GM12878 (cell line): ENCODE measurements around the gene RPS6KC1. TPM values are rescaled to one million over a fixed set of nuclear protein-coding genes. Genes with fewer than 3 reads are reported as not detected.
"Not testable (repeated sequence)": the region's sequence is repeated elsewhere in the genome, so short reads cannot be mapped to it uniquely, and the experiment has no call there.

Experiments
- ATAC-seq: fragments of 200-7000 bp; cut with Tn5 transposase; 3 replicates; pipeline ENCODE4 v1.9.1; 2020; ENCODE audit warnings: mild to moderate bottlenecking, moderate library complexity
- BruUV-seq: library from RNA; stranded (reverse); fragments of 400-500 nt; replicated peaks from 2 replicates; lab custom pipeline; 2021; lab: Mats Ljungman, UMichigan
- CTCF ChIA-PET: fragments of 300-600 bp; sonication (Branson Sonifier 250); formaldehyde crosslinking; extraction: SDS; loops from one replicate; lab custom pipeline; 2021; ENCODE audit warnings: inconsistent platforms; lab: Yijun Ruan, JAX
- POLR2A ChIA-PET: fragments of 350-600 bp; formaldehyde crosslinking; extraction: SDS; loops from one replicate; lab custom pipeline; 2021; ENCODE audit warnings: inconsistent platforms; lab: Charles Lee
- RAD21 ChIA-PET: fragments of 300-600 bp; sonication (Branson Sonifier 250); formaldehyde crosslinking; loops from one replicate; lab custom pipeline; 2023; ENCODE audit warnings: antibody characterized with exemption; ENCODE audit not compliant: unreplicated experiment; lab: Charles Lee
- SMC1A ChIA-PET: fragments of 300-600 bp; sonication (Branson Sonifier 250); formaldehyde crosslinking; loops from one replicate; lab custom pipeline; 2023; ENCODE audit not compliant: unreplicated experiment, uncharacterized antibody; lab: Charles Lee
- DNase-seq: peaks from one replicate; pipeline ENCODE4 v3.0.0-alpha.2; 2011; ENCODE audit warnings: low read depth, low spot score
- FAIRE-seq: peaks from 3 replicates; lab custom pipeline; 2011; peaks lifted over from hg19 to GRCh38; lab: Jason Lieb, UNC
- H2AFZ ChIP-seq: 2 replicates; pipeline ENCODE4 v1.6.0; 2011; ENCODE audit warnings: low read depth, low read length, control low read depth; ENCODE audit not compliant: control insufficient read depth
- H3K27ac ChIP-seq: 2 replicates; pipeline ENCODE4 v1.5.1; 2011; ENCODE audit warnings: control low read depth; ENCODE audit not compliant: control insufficient read depth, insufficient read depth
- H3K27me3 ChIP-seq, 2 experiments: replicated peaks in 1 of 2; 2 replicates each; pipeline versions ENCODE4 v1.6.0 to v1.6.1; 2011; ENCODE audit warnings: low read length in 1 of 2; ENCODE audit not compliant: control insufficient read depth in 2 of 2, insufficient read depth in 2 of 2
- H3K36me3 ChIP-seq, 2 experiments: 2 replicates each; pipeline ENCODE4 v1.5.1; 2011; ENCODE audit warnings: low read length in 1 of 2; ENCODE audit not compliant: control insufficient read depth in 2 of 2, insufficient read depth in 2 of 2
- H3K4me1 ChIP-seq: 2 replicates; pipeline ENCODE4 v1.6.1; 2011; ENCODE audit warnings: mild to moderate bottlenecking, low read length, moderate library complexity, mixed read lengths; ENCODE audit not compliant: control insufficient read depth, insufficient read depth
- H3K4me2 ChIP-seq: 2 replicates; pipeline ENCODE4 v1.6.0; 2011; ENCODE audit warnings: control low read depth; ENCODE audit not compliant: control insufficient read depth, insufficient read depth
- H3K4me3 ChIP-seq: fragments of 200-600 bp; sonication (generic); 2 replicates; pipeline ENCODE4 v1.5.1; 2016
- H3K79me2 ChIP-seq: 2 replicates; pipeline ENCODE4 v1.6.0; 2011; ENCODE audit warnings: low read length; ENCODE audit not compliant: control insufficient read depth, insufficient read depth
- H3K9ac ChIP-seq: 2 replicates; pipeline ENCODE4 v1.8.0; 2011; ENCODE audit warnings: low read length, control low read depth, mixed read lengths; ENCODE audit not compliant: control insufficient read depth, insufficient read depth
- H3K9me3 ChIP-seq: replicated peaks from 3 replicates; pipeline ENCODE4 v1.5.1; 2011; ENCODE audit warnings: mild to moderate bottlenecking, low read length; ENCODE audit not compliant: control insufficient read depth, insufficient read depth
- H4K20me1 ChIP-seq: 2 replicates; pipeline ENCODE4 v1.6.0; 2011; ENCODE audit not compliant: control insufficient read depth, insufficient read depth
- MEF2A ChIP-seq: IDR thresholded peaks from 2 replicates; pipeline ENCODE4 v1.6.1; 2011; ENCODE audit warnings: low read depth, mild to moderate bottlenecking, low read length, moderate library complexity; ENCODE audit not compliant: insufficient read depth
- MTA3 ChIP-seq: IDR thresholded peaks from 2 replicates; pipeline ENCODE4 v1.6.1; 2012; ENCODE audit warnings: low read length, inconsistent platforms, borderline replicate concordance
- SP1 ChIP-seq: IDR thresholded peaks from one replicate; pipeline ENCODE4 v1.6.1; 2011; ENCODE audit warnings: low read depth, low read length
- SREBF1 ChIP-seq: IDR thresholded peaks from 2 replicates; pipeline ENCODE4 v1.6.1; 2012; ENCODE audit warnings: mild to moderate bottlenecking, low read length
- TARDBP ChIP-seq: IDR thresholded peaks from 2 replicates; pipeline ENCODE4 v1.6.1; 2016; ENCODE audit warnings: borderline replicate concordance
- ZBED1 ChIP-seq: IDR thresholded peaks from 2 replicates; pipeline ENCODE4 v1.6.1; 2016; ENCODE audit warnings: borderline replicate concordance
- ZNF384 ChIP-seq: IDR thresholded peaks from 2 replicates; pipeline ENCODE4 v1.6.1; 2012; ENCODE audit warnings: low read depth, mild to moderate bottlenecking, low read length, improper control_type of control experiment, borderline replicate concordance
- WGBS: methylation state at CpG from one replicate; pipeline ENCODE4 v1.1.6; 2016; ENCODE audit warnings: low lambda C conversion rate; ENCODE audit not compliant: insufficient replicate concordance, insufficient coverage; ENCODE audit errors: missing lambda C conversion rate; 5-methylcytosine and 5-hydroxymethylcytosine counted together
- in situ Hi-C: fragments of 300-500 bp; cut with MboI; formaldehyde crosslinking; loops from 9 replicates; pipeline ENCODE4 v1.14.3; 2018; ENCODE audit warnings: mixed read lengths
- intact Hi-C: fragments of 100-400 bp; cut with micrococcal nuclease; formaldehyde crosslinking; loops from one replicate; pipeline ENCODE4 v1.14.2; 2022; ENCODE audit not compliant: unreplicated experiment
- polyA plus RNA-seq, 11 experiments: library from polyadenylated mRNA; depleted of rRNA in 4 of 11; unstranded in 6 of 11; stranded (reverse) in 5 of 11; fragments of >200 nt; fragmentation: Nextera tagmentation in 4 of 11; fragmentation: Illumina TruSeq in 1 of 11; extraction: Ambion mirVana in 4 of 11; extraction: Trizol in 1 of 11; gene quantifications; 1 replicate in 1 of 11; 2 replicates in 10 of 11; pipeline versions ENCODE4 v1.2.1 to v1.2.3, GENCODE V29; 2011 to 2016; ENCODE audit warnings: inconsistent platforms in 2 of 11, missing spikeins in 2 of 11, low read depth in 1 of 11
- total RNA-seq, 4 experiments: library from RNA; depleted of rRNA in 3 of 4; stranded (reverse); fragments of >200 nt in 3 of 4; fragmentation: Illumina TruSeq in 1 of 4; extraction: Trizol in 1 of 4; gene quantifications; 2 replicates each; pipeline versions ENCODE4 v1.2.1 to v1.2.3, GENCODE V29; 2013 to 2021
- TF ChIP-seq, protein P1 (sequence below): fragments of 450-650 bp; IDR thresholded peaks from 2 replicates; pipeline ENCODE4 v1.6.1; 2017; ENCODE audit warnings: mild to moderate bottlenecking
- TF ChIP-seq, protein P2 (sequence below): fragments of 150-350 bp; IDR thresholded peaks from 2 replicates; pipeline ENCODE4 v1.6.1; 2014; ENCODE audit warnings: mild to moderate bottlenecking, low read depth, low read length

RPS6KC1 gene
- total and polyA plus RNA-seq, 10 of the 15 experiments (the other 5 are each of a cell fraction or from before 2014, with no cell fraction given), result 2.9 to 17.3 (median 12.2) TPM

DNA sequence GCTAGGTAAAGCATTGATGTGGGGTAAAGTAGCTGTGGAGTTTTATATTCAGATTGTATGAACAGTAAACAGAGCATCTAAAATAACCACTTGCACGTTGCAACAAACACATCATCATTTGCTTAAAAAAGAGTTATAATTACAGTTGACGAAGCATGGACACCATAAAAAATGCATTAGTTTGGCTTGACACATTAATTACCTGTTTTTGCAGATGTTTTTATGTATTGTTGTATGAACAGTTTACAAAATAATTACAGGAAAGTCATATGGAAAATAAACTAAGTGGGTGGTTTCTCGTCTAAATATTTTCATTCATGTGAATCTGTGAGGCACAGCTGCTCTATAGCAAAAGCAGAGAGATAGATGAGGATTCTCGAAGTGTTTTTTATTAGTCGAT is 108.3 kb downstream of the RPS6KC1 start:
- Histone ChIP-seq H3K4me3 (no peak overlapping the region), H3K27me3 (no peaks in the 10 kb centered on the region), H2AFZ (no peak overlapping the region), H3K27ac (no peak overlapping the region), H3K36me3 (no peaks in the 10 kb centered on the region; a peak in 1 of 4 replicates), H3K4me2 (no peak overlapping the region), H3K9ac (no peak overlapping the region), H4K20me1 (no peaks in the 10 kb centered on the region), H3K9me3 (no peaks in the 10 kb centered on the region; the same call in 2 of the 3 replicates), H3K4me1 (no peaks in the 10 kb centered on the region), H3K79me2 (no peaks in the 10 kb centered on the region)
- 82% methylated on average over 5 of the region's 5 CpGs for WGBS
- intact Hi-C loops (no loop called here), in situ Hi-C loops (no loop called here)
- ChIA-PET SMC1A (interaction anchor here (0.7 kb wide), 1 partner anchor 138 kb away, joined by 3 read pairs; no protein-coding TSS in a partner anchor), POLR2A (no interaction called here), CTCF (interaction anchor here (1.0 kb wide), 2 partner anchors 16 to 26 kb away, joined by 3 read pairs; no protein-coding TSS in a partner anchor), RAD21 (no interaction called here)
- BruUV-seq, result no TSS peak
- FAIRE-seq (no peak), DNase-seq (no peak), ATAC-seq (no peak)
- TF ChIP-seq, protein P1, sequence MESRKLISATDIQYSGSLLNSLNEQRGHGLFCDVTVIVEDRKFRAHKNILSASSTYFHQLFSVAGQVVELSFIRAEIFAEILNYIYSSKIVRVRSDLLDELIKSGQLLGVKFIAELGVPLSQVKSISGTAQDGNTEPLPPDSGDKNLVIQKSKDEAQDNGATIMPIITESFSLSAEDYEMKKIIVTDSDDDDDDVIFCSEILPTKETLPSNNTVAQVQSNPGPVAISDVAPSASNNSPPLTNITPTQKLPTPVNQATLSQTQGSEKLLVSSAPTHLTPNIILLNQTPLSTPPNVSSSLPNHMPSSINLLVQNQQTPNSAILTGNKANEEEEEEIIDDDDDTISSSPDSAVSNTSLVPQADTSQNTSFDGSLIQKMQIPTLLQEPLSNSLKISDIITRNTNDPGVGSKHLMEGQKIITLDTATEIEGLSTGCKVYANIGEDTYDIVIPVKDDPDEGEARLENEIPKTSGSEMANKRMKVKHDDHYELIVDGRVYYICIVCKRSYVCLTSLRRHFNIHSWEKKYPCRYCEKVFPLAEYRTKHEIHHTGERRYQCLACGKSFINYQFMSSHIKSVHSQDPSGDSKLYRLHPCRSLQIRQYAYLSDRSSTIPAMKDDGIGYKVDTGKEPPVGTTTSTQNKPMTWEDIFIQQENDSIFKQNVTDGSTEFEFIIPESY, result no peak
- no peak for TF ChIP-seq ZNF384
- TF ChIP-seq, protein P2, sequence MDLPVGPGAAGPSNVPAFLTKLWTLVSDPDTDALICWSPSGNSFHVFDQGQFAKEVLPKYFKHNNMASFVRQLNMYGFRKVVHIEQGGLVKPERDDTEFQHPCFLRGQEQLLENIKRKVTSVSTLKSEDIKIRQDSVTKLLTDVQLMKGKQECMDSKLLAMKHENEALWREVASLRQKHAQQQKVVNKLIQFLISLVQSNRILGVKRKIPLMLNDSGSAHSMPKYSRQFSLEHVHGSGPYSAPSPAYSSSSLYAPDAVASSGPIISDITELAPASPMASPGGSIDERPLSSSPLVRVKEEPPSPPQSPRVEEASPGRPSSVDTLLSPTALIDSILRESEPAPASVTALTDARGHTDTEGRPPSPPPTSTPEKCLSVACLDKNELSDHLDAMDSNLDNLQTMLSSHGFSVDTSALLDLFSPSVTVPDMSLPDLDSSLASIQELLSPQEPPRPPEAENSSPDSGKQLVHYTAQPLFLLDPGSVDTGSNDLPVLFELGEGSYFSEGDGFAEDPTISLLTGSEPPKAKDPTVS, result no peak
- no peak for TF ChIP-seq SP1
- no peak for TF ChIP-seq TARDBP
- no peak for TF ChIP-seq MEF2A
- TF ChIP-seq ZBED1, result no peak
- no peak for TF ChIP-seq MTA3
- TF ChIP-seq SREBF1, result no peak

GRCh38 chr1:213160442-213160841 is 109.4 kb downstream of the RPS6KC1 start:
- RAD21 ChIA-PET, BruUV-seq, H2AFZ ChIP-seq, H4K20me1 ChIP-seq, DNase-seq, H3K4me3 ChIP-seq, H3K9ac ChIP-seq, H3K9me3 ChIP-seq, H3K4me2 ChIP-seq, FAIRE-seq, H3K4me1 ChIP-seq, POLR2A ChIA-PET, in situ Hi-C loops, intact Hi-C loops, H3K27ac ChIP-seq, H3K27me3 ChIP-seq, H3K36me3 ChIP-seq, ATAC-seq, H3K79me2 ChIP-seq, SMC1A ChIA-PET: not testable (repeated sequence)
- CTCF ChIA-PET, result interaction anchor here (0.6 kb wide), 1 partner anchor 137 kb away, joined by 3 read pairs; no protein-coding TSS in a partner anchor
- 92% methylated on average over 2 of the region's 2 CpGs for WGBS
